Measurements from ENCODE around the gene PCK1.

GRCh38 chr20:57612916-57613315 is 52.0 kb downstream of the PCK1 start:
- TF ChIP-seq CTCF (conservative IDR thresholded peaks at IDR 0.05 in 1 of 2, IDR thresholded peaks at IDR 0.05 in 1 of 2; ENCODE audit: low read depth in 1 of 2, low read length in 2 of 2) (no peak), EZH2 (IDR thresholded peaks at IDR 0.05; ENCODE audit: low read length, missing control alignments) (no peak)

Data from fibroblast of lung (primary cell).